Hippocampal formation (tissue), 2 donors: ENCODE measurements around the gene ATG2B.

Source experiments
- DNase-seq, 2 donors: peaks; one replicate each; lab custom pipeline; 2025; lab: John Stamatoyannopoulos, UW

The ATG2B gene

GRCh38 chr14:96309133-96309895 is 53.8 kb downstream of the ATG2B start:
- DNase-seq: no peak

- DNase-seq: no peak
These were observed 55.7 kb downstream of the ATG2B start for GRCh38 chr14:96307434-96307833.

- DNase-seq: no peak
These were observed 58.2 kb downstream of the ATG2B start for GRCh38 chr14:96304956-96305355.

GRCh38 chr14:96303981-96304380 is 59.2 kb downstream of the ATG2B start:
- no peak for DNase-seq

- peak in 1 of 2 donors; percentile 29 for DNase-seq
These were observed 63.7 kb downstream of the ATG2B start for GRCh38 chr14:96299441-96299840.

GRCh38 chr14:96297997-96298515 is 65.1 kb downstream of the ATG2B start:
- no peak for DNase-seq

- peak in 1 of 2 donors; percentile 15 for DNase-seq
These were observed 66.1 kb downstream of the ATG2B start for GRCh38 chr14:96297000-96297399.

- DNase-seq: no peak
These were observed 68.9 kb downstream of the ATG2B start for GRCh38 chr14:96294246-96294645.

- no peak for DNase-seq
These were observed 75.3 kb downstream of the ATG2B start for GRCh38 chr14:96287856-96288255.

GRCh38 chr14:96286251-96286650 is 76.9 kb downstream of the ATG2B start:
- DNase-seq: no peak

- DNase-seq: no peak
These were observed 77.5 kb downstream of the ATG2B start for GRCh38 chr14:96285667-96286066.

- no peak for DNase-seq
These were observed 78.7 kb downstream of the ATG2B start for GRCh38 chr14:96284430-96284829.

GRCh38 chr14:96284008-96284407 is 79.1 kb downstream of the ATG2B start:
- DNase-seq: no peak

- DNase-seq: peak in 1 of 2 donors; percentile 6
These were observed 81.7 kb downstream of the ATG2B start for GRCh38 chr14:96281486-96281885.

- DNase-seq: no peak
These were observed 83.0 kb downstream of the ATG2B start for GRCh38 chr14:96280104-96280503.

GRCh38 chr14:96279564-96279963 is 83.6 kb downstream of the ATG2B start:
- DNase-seq: no peak

- no peak for DNase-seq
These were observed 85.3 kb downstream of the ATG2B start for GRCh38 chr14:96277890-96278289.

- DNase-seq: peak; percentile 68 to 77
These were observed 87.7 kb downstream of the ATG2B start for GRCh38 chr14:96275177-96276112.

GRCh38 chr14:96274543-96274942 is 88.6 kb downstream of the ATG2B start:
- DNase-seq: peak in 1 of 2 donors; percentile 32

- no peak for DNase-seq
These were observed 89.0 kb downstream of the ATG2B start for GRCh38 chr14:96274122-96274521.

GRCh38 chr14:96273629-96274028 is 89.5 kb downstream of the ATG2B start:
- no peak for DNase-seq

GRCh38 chr14:96272777-96273473 is 90.2 kb downstream of the ATG2B start:
- DNase-seq: no peak
